H1 (cell line): ENCODE data around the gene SAA1. TPM values are rescaled to one million over a fixed set of nuclear protein-coding genes. Genes with fewer than 3 reads are reported as not detected.
A peak's percentile ranks its signal among the peaks of the same experiment; 100 is the strongest.
"Not testable (repeated sequence)": the region's sequence is repeated elsewhere in the genome, so short reads cannot be mapped to it uniquely, and the experiment has no call there.

Experiments used
- CTCF ChIA-PET: fragments of 300-600 bp; sonication (Branson Sonifier 250); formaldehyde crosslinking; loops from one replicate; lab custom pipeline; 2021; ENCODE audit not compliant: partially characterized antibody; lab: Charles Lee
- POLR2A ChIA-PET: fragments of 300-600 bp; sonication (Branson Sonifier 250); formaldehyde crosslinking; loops from one replicate; lab custom pipeline; 2021; ENCODE audit warnings: inconsistent platforms; ENCODE audit not compliant: partially characterized antibody; lab: Charles Lee
- DNase-seq, 2 experiments: peaks; one replicate each; pipeline versions ENCODE4 v3.0.0 to v3.0.0-alpha.2; 2010 to 2022; ENCODE audit warnings: low spot score in 2 of 2, low read depth in 1 of 2, mixed read lengths in 1 of 2
- FAIRE-seq: peaks from 2 replicates; lab custom pipeline; 2011; peaks lifted over from hg19 to GRCh38; lab: Jason Lieb, UNC
- H2AFZ ChIP-seq: 2 replicates; pipeline ENCODE4 v1.8.1; 2012; ENCODE audit warnings: low read length, inconsistent platforms
- H2AK5ac ChIP-seq: 2 replicates; pipeline ENCODE4 v1.6.1; 2013; ENCODE audit warnings: low read depth, low read length
- H2BK120ac ChIP-seq: replicated peaks from 2 replicates; pipeline ENCODE3; 2013; ENCODE audit warnings: low read depth, low read length, inconsistent platforms
- H2BK12ac ChIP-seq: 2 replicates; pipeline ENCODE4 v1.6.1; 2013; ENCODE audit warnings: low read depth, low read length
- H2BK15ac ChIP-seq: 2 replicates; pipeline ENCODE4 v1.6.1; 2013; ENCODE audit warnings: low read length
- H2BK20ac ChIP-seq: 2 replicates; pipeline ENCODE4 v1.6.1; 2013; ENCODE audit warnings: low read length
- H2BK5ac ChIP-seq: 2 replicates; pipeline ENCODE4 v1.6.1; 2013; ENCODE audit warnings: low read depth, low read length
- H3K14ac ChIP-seq: 2 replicates; pipeline ENCODE4 v1.6.1; 2013; ENCODE audit warnings: inconsistent platforms; ENCODE audit not compliant: insufficient read length
- H3K18ac ChIP-seq: 2 replicates; pipeline ENCODE4 v1.6.1; 2013; ENCODE audit warnings: low read length; ENCODE audit errors: extremely low read depth
- H3K23ac ChIP-seq: 2 replicates; pipeline ENCODE4 v1.6.1; 2013; ENCODE audit warnings: inconsistent platforms; ENCODE audit not compliant: insufficient read length
- H3K23me2 ChIP-seq: 2 replicates; pipeline ENCODE4 v1.6.1; 2013; ENCODE audit warnings: low read depth, low read length
- H3K27ac ChIP-seq: 2 replicates; pipeline ENCODE4 v1.6.1; 2011; ENCODE audit warnings: low read depth, low read length, inconsistent platforms
- H3K27me3 ChIP-seq, 4 experiments: replicated peaks in 1 of 4; 1 replicate in 1 of 4; 2 replicates in 3 of 4; pipeline versions ENCODE4 v1.6.1 to v1.8.1; 2011 to 2013; ENCODE audit warnings: low read length in 3 of 4, mild to moderate bottlenecking in 3 of 4, inconsistent platforms in 2 of 4, mixed read lengths in 2 of 4, moderate library complexity in 1 of 4; ENCODE audit not compliant: control insufficient read depth in 3 of 4, insufficient read depth in 3 of 4; ENCODE audit errors: extremely low read depth in 1 of 4
- H3K36me3 ChIP-seq, 4 experiments: 2 replicates each; pipeline versions ENCODE4 v1.6.1 to v1.8.1; 2011 to 2013; ENCODE audit warnings: mild to moderate bottlenecking in 4 of 4, low read length in 3 of 4, moderate library complexity in 2 of 4, control low read depth in 1 of 4, inconsistent platforms in 1 of 4; ENCODE audit not compliant: insufficient read depth in 4 of 4, control insufficient read depth in 2 of 4
- H3K4ac ChIP-seq: replicated peaks from 2 replicates; pipeline ENCODE3; 2013; ENCODE audit warnings: low read length, low read depth, mixed read lengths, inconsistent platforms; ENCODE audit not compliant: insufficient read length
- H3K4me1 ChIP-seq, 4 experiments: replicated peaks in 1 of 4; 1 replicate in 1 of 4; 2 replicates in 3 of 4; pipeline versions ENCODE4 v1.6.1 to v1.8.1; 2011 to 2013; ENCODE audit warnings: low read length in 3 of 4, inconsistent platforms in 2 of 4, mixed read lengths in 1 of 4; ENCODE audit not compliant: insufficient read depth in 4 of 4, control insufficient read depth in 3 of 4
- H3K4me2 ChIP-seq, 2 experiments: 2 replicates each; pipeline versions ENCODE4 v1.6.1 to v1.8.1; 2011 to 2013; ENCODE audit warnings: low read depth in 2 of 2, low read length in 2 of 2, control low read depth in 1 of 2, inconsistent platforms in 1 of 2, mild to moderate bottlenecking in 1 of 2; ENCODE audit not compliant: insufficient read depth in 1 of 2
- H3K4me3 ChIP-seq, 4 experiments: fragments of 200-600, 300-600 bp in 1 of 4; sonication (generic), shearing (Covaris generic), sonication (Bioruptor Twin) in 1 of 4; 2 replicates each; pipeline versions ENCODE4 v1.5.1 to v1.8.1; 2011 to 2016; ENCODE audit warnings: low read length in 4 of 4, low read depth in 3 of 4, control low read depth in 2 of 4, inconsistent platforms in 2 of 4, mild to moderate bottlenecking in 2 of 4, mixed read lengths in 1 of 4, moderate library complexity in 1 of 4; ENCODE audit not compliant: insufficient read depth in 2 of 4; ENCODE audit errors: extremely low read depth in 1 of 4
- H3K56ac ChIP-seq: replicated peaks from 2 replicates; pipeline ENCODE3; 2013; ENCODE audit warnings: low read depth, mild to moderate bottlenecking, mixed read lengths, low read length, inconsistent platforms; ENCODE audit not compliant: insufficient read length
- H3K79me1 ChIP-seq: 2 replicates; pipeline ENCODE4 v1.6.1; 2013; ENCODE audit warnings: low read depth, low read length, control low read depth
- H3K79me2 ChIP-seq, 2 experiments: 2 replicates each; pipeline versions ENCODE4 v1.6.1 to v1.8.1; 2012 to 2013; ENCODE audit warnings: low read length in 2 of 2, mild to moderate bottlenecking in 2 of 2, inconsistent platforms in 1 of 2; ENCODE audit not compliant: insufficient read depth in 2 of 2, control insufficient read depth in 1 of 2
- H3K9ac ChIP-seq, 4 experiments: replicated peaks in 1 of 4; 1 replicate in 1 of 4; 2 replicates in 3 of 4; pipeline versions ENCODE4 v1.6.1 to v1.8.1; 2011 to 2013; ENCODE audit warnings: low read depth in 3 of 4, low read length in 3 of 4, control low read depth in 2 of 4, mild to moderate bottlenecking in 2 of 4, moderate library complexity in 2 of 4, inconsistent platforms in 1 of 4; ENCODE audit errors: extremely low read depth in 1 of 4
- H3K9me3 ChIP-seq, 2 experiments: 2 replicates each; pipeline versions ENCODE4 v1.6.1 to v1.8.1; 2012 to 2013; ENCODE audit warnings: mild to moderate bottlenecking in 2 of 2, moderate library complexity in 2 of 2, control low read depth in 1 of 2, inconsistent platforms in 1 of 2, low read depth in 1 of 2, low read length in 1 of 2, mixed read lengths in 1 of 2; ENCODE audit not compliant: insufficient read depth in 2 of 2
- H4K20me1 ChIP-seq, 2 experiments: replicated peaks in 1 of 2; 2 replicates each; pipeline versions ENCODE3 to v1.8.1; 2011 to 2013; ENCODE audit warnings: inconsistent platforms in 2 of 2, low read length in 2 of 2, mild to moderate bottlenecking in 1 of 2; ENCODE audit not compliant: insufficient read depth in 2 of 2, control insufficient read depth in 1 of 2
- H4K5ac ChIP-seq: 2 replicates; pipeline ENCODE4 v1.6.1; 2013; ENCODE audit warnings: low read length, low read depth, mixed read lengths, inconsistent platforms; ENCODE audit not compliant: insufficient read length
- H4K8ac ChIP-seq: 2 replicates; pipeline ENCODE4 v1.8.0; 2013; ENCODE audit warnings: mild to moderate bottlenecking, moderate library complexity, low read length, inconsistent platforms; ENCODE audit not compliant: insufficient read depth; ENCODE audit errors: extremely low read depth
- H4K91ac ChIP-seq: replicated peaks from 2 replicates; pipeline ENCODE3; 2013; ENCODE audit warnings: low read length, mixed read lengths, inconsistent platforms; ENCODE audit not compliant: insufficient read length
- CEBPB ChIP-seq: IDR thresholded peaks from 2 replicates; pipeline ENCODE4 v1.6.1; 2012; ENCODE audit warnings: low read depth, low read length
- KDM4A ChIP-seq: IDR thresholded peaks from one replicate; pipeline ENCODE4 v1.7.1; 2012; ENCODE audit warnings: low read depth, mild to moderate bottlenecking, moderate library complexity, low read length, inconsistent platforms; ENCODE audit not compliant: severe bottlenecking
- SP1 ChIP-seq: IDR thresholded peaks from 2 replicates; pipeline ENCODE4 v1.6.1; 2011; ENCODE audit warnings: low read depth, low read length
- TEAD4 ChIP-seq: IDR thresholded peaks from 2 replicates; pipeline ENCODE4 v1.6.1; 2012; ENCODE audit warnings: low read depth, low read length, inconsistent platforms, mixed read lengths
- WGBS, 2 experiments: shearing (Covaris generic) in 1 of 2; methylation state at CpG; one replicate each; pipeline versions ENCODE4 v1.1.6 to v1.1.7; 2013 to 2015; ENCODE audit warnings: low lambda C conversion rate in 2 of 2, mixed read lengths in 2 of 2, inconsistent platforms in 1 of 2, low coverage in 1 of 2, missing lambda C conversion rate in 1 of 2; ENCODE audit not compliant: insufficient replicate concordance in 2 of 2, insufficient coverage in 1 of 2, insufficient read length in 1 of 2; ENCODE audit errors: extremely low coverage in 1 of 2, missing lambda C conversion rate in 1 of 2; 5-methylcytosine and 5-hydroxymethylcytosine counted together
- polyA plus RNA-seq, 7 experiments: library from polyadenylated mRNA; depleted of rRNA in 3 of 7; stranded (reverse) in 5 of 7; unstranded in 2 of 7; fragments of >200 nt in 5 of 7; fragments of 200-250 nt in 2 of 7; gene quantifications; 1 replicate in 5 of 7; 2 replicates in 1 of 7; 4 replicates in 1 of 7; pipeline versions ENCODE4 v1.2.1 to v1.2.3, GENCODE V29; 2011 to 2013; ENCODE audit warnings: missing spikeins in 2 of 7, mixed read lengths in 2 of 7
- total RNA-seq: library from RNA; stranded (reverse); fragmentation: NEBNext Ultra II Directional; extraction: Animal tissue kit (Norgen Biotek cat#: 25700); gene quantifications from 2 replicates; pipeline ENCODE4 v1.2.1, GENCODE V29; 2021

The SAA1 gene
- total and polyA plus RNA-seq, 2 of the 8 experiments (the other 6 are each of a cell fraction or from before 2014, with no cell fraction given), result 0.41 TPM; not detected in 1

DNA sequence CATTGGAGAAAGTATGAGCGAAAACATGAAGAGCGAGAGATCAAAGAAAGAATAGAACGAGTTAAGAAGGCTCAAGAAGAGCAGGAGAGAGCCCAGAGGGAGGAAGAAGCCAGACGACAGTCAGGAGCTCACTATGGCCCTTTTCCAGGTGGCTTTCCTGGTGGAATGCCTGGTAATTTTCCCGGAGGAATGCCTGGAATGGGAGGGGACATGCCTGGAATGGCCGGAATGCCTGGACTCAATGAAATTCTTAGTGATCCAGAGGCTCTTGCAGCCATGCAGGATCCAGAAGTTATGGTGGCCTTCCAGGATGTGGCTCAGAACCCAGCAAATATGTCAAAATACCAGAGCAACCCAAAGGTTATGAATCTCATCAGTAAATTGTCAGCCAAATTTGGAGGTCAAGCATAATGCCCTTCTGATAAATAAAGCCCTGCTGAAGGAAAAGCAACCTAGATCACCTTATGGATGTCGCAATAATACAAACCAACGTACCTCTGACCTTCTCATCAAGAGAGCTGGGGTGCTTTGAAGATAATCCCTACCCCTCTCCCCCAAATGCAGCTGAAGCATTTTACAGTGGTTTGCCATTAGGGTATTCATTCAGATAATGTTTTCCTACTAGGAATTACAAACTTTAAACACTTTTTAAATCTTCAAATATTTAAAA lies 3.2 kb upstream of the SAA1 start:
- POLR2A ChIA-PET, result interaction anchor here (1.5 kb wide), 1 partner anchor 12 kb away, joined by 5 read pairs; no protein-coding TSS in a partner anchor
- H3K36me3 ChIP-seq, H2BK5ac ChIP-seq, CTCF ChIA-PET, H3K23ac ChIP-seq, H3K23me2 ChIP-seq, H2BK20ac ChIP-seq, H2BK15ac ChIP-seq, H3K27ac ChIP-seq, H2BK120ac ChIP-seq, FAIRE-seq, H4K8ac ChIP-seq, H4K91ac ChIP-seq, H3K9me3 ChIP-seq, H3K56ac ChIP-seq, H3K9ac ChIP-seq, H3K4me3 ChIP-seq, H4K20me1 ChIP-seq, H3K4me1 ChIP-seq, H3K79me2 ChIP-seq, H3K4me2 ChIP-seq, H3K18ac ChIP-seq, H2BK12ac ChIP-seq, H3K79me1 ChIP-seq, H3K14ac ChIP-seq, H3K4ac ChIP-seq, H3K27me3 ChIP-seq, H2AFZ ChIP-seq, H4K5ac ChIP-seq, H2AK5ac ChIP-seq: not testable (repeated sequence)
- TF ChIP-seq TEAD4 (peak; percentile 97), SP1 (0 out of 2 replicates have a peak, but pooled peaks have one; percentile 19), KDM4A (peak; percentile 20), CEBPB (peak; percentile 44; the same call in 1 of the 2 replicates)
- 72% methylated on average over 8 of the region's 8 CpGs; no CpG with 5 or more reads in 1 of the 2 experiments for WGBS, 2 experiments
- DNase-seq, result peak in 1 of 2 experiments; percentile 9
